GM19438 (cell line): ENCODE measurements around the gene COX6B2.
"Not testable (repeated sequence)": the region's sequence is repeated elsewhere in the genome, so short reads cannot be mapped to it uniquely, and the experiment has no call there.

Experiments
- ATAC-seq: cut with Tn5 transposase; IDR thresholded peaks from one replicate; pipeline ENCODE4 v1.9.1; 2021; ENCODE audit warnings: low read depth; ENCODE audit not compliant: unreplicated experiment

Gene COX6B2

GRCh38 chr19:55345101-55345817 lies 9.3 kb downstream of the COX6B2 start:
- ATAC-seq = no peak

GRCh38 chr19:55344444-55344843 lies 10.1 kb downstream of the COX6B2 start:
- no peak for ATAC-seq

- no peak for ATAC-seq
These were observed 12.7 kb downstream of the COX6B2 start for GRCh38 chr19:55341595-55342531.

GRCh38 chr19:55341171-55341588 lies 13.3 kb downstream of the COX6B2 start:
- ATAC-seq = no peak

DNA sequence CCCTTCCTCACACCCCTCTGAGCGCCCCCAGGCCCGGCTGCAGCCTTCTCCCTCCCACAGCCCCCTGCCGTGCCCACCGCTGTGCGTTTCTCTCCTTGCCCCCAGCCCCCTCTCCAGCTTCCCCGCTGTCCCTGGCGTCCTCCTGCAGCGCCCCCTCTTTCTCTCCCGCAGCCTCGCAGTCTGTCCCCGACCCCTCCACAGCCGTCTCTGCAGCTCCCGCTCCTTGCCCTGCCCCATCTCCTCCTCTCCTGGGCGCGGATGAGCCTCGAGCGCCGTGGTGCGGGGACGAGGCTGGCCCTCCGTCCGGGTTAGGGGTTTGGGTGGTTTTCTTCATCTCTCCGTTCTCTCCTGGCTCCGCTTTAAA lies 13.8 kb downstream of the COX6B2 start:
- no peak for ATAC-seq

DNA sequence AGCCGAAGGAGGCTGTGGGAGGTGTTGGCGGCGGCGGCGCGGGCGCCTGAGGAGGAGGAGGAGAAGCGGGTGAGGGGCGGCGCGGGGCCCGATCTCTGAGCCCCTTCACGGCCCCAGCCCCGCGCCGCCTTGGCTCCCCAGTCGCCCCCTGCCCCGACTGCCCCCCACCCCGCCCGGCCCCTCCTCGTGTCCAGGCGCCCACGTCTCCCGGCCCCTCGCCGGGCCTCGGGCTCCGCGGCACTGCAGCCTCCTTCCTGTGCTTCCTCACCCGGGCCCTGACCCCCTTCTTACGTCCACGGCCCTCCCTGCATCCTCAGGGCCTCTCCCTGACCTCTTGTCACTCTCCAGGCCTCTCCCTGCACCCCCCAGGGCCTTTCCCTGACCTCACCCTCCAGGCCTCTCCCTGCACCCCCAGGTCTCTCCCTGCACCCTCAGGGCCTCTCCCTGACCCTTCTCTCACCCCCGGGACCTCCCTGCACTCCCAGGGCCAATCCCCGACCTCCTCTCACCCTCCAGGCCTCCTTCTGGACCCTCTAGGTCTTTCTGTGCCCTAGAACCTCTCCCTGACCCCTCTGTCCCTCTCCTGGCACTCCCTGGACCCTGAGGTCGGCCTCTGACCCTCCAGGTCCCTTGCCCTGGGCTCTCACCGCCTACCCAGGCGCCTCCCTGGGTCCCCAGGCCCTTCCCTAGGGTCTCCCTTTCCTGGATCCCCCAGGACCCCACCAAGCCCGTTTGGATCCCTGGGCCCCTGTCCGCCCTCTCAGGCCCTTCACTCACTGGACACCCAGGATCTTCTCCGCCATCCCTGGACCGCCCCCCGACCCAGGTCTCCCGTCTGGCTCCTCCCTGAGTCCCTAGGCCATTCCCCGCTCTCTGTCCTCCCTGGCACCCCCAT lies 14.4 kb downstream of the COX6B2 start:
- no peak for ATAC-seq

DNA sequence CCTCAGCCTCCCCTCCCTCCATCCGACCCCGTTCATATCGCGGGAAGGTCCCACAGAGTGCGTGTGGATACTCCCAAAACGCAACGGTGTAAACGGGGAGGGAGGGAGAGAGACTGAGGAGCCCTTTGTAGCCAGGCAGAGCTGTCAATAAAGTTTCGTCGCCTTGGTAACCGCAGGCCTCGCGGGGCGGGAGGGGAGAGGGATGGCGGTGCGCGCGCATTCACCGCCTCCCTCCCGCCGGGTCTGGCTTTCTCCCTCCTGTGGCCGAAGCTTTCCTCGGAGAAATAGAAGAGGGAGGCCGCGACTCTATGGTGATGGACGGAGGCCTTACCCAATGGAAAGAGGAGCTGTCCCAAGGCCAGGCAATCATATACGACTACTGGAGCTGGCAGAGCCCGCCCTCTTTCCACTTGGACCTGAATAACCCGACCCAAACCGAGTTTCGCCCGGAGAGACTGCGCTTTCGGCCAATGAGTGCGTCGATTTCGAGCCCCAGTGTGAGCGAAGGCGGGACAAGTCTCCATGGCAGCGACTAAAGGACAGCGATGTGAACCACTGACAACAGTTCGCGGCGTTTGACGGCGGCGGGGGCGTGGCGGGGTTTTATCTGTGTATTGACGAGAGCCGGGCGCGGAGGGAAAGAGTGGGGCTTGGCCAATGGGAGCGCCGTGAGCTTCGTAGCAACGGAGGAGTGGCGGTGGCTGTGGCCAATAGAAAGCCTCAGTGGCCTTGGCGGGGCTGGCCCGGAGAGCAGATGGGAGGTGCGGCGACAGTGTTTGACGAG lies 15.2 kb downstream of the COX6B2 start, which contains the start of gene KMT5C:
TSS of gene KMT5C (plus strand) at position 772 of the 784 bp plus-strand sequence. CDS start 2,061 bp downstream, outside the sequence.
- peak; percentile 82 for ATAC-seq

DNA sequence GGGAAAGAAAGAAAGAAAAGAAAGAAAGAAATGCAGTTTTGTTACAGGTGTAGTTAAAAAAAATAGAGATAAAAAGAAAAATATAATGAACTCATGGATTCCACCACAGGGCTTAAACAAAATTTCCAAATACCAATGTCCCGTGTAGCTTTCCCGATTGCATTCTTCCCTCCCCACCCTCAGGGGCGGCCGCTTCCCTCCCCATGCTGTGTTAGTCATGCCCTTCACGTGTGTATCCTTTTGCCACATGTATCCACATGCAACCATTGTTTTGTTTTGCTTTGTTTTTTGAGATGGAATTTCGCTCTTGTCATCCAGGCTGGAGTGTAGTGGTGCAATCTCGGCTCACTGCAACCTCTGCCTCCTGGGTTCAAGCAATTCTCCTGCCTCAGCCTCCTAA lies 18.4 kb downstream of the COX6B2 start:
- no peak for ATAC-seq

GRCh38 chr19:55333870-55334269 lies 20.6 kb downstream of the COX6B2 start:
- ATAC-seq = no peak

DNA sequence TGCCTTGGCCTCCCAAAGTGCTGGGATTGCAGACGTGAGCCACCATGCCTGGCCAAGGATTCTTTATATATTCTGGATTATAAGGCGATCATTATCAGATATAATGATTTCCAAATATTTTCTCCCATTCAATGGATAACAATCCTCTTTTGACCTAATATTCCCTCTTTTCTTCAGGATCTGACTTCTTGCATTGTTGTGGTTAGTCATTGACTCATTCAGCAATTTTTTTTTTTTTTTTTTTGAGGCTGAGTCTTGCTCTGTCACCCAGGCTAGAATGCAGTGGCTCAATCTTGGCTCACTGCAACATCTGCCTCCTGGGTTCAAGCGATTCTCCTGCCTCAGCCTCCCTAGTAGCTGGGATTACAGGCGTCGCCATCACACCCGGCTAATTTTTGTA lies 24.7 kb downstream of the COX6B2 start:
- ATAC-seq = not testable (repeated sequence)

- not testable (repeated sequence) for ATAC-seq
These were observed 25.7 kb downstream of the COX6B2 start for GRCh38 chr19:55328774-55329318.

DNA sequence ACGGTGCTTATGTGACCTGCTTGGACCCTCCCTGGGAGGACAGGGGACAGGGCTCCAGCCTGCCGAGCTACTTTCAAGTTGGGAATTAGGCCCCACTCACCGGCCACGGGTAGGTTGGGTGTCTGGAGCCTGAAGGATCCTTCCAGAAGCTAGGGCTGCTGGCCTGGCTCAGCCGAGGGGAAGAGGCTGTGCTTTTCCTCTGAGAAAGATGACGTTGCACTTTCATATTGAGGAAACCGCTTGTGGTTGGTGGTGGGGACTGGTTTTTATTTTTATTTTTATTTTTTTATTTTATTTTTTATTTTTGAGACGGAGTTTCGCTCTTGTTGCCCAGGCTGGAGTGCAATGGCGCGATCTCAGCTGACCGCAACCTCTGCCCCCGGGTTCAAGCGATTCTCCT lies 29.3 kb downstream of the COX6B2 start, which contains the start of gene TMEM150B:
TSS of gene TMEM150B (minus strand) at position 170 of the 400 bp plus-strand sequence. CDS start 4,305 bp downstream, outside the sequence.
- no peak for ATAC-seq

- no peak for ATAC-seq
These were observed 29.9 kb downstream of the COX6B2 start for GRCh38 chr19:55324662-55325061.

DNA sequence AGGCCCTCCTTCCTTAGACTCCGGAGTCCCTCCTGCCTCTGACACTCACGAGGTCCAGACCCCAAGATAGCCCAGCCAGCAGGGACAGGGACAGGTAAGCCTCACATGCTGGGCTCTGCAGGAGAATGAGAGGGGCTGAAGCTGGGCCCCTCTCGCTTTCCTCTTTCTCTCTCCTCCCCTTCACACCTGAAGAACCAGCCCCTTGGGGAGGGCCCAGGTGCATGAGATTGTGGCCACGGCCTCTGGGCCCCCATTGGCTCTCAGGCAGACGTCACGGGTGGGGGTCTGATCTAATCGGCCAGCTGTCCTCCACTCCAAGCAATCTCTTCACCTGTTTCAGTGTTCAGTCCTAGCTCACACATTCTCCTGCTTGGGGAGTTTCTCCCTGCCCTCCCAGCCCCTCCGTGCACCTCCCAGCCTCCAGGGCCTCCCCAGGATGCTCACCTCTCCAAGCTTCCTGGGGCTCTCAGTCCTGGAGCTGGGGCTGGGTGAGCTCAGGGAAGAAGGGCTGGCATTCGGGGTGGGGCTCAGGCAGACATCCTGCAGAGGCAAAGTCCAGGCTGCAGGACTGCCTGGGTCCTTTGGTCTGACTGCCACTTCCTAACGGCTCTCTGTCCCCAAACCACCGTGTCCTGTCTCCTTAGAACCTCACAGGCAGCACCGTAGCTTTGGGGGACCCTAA lies 32.2 kb downstream of the COX6B2 start:
- ATAC-seq = no peak

DNA sequence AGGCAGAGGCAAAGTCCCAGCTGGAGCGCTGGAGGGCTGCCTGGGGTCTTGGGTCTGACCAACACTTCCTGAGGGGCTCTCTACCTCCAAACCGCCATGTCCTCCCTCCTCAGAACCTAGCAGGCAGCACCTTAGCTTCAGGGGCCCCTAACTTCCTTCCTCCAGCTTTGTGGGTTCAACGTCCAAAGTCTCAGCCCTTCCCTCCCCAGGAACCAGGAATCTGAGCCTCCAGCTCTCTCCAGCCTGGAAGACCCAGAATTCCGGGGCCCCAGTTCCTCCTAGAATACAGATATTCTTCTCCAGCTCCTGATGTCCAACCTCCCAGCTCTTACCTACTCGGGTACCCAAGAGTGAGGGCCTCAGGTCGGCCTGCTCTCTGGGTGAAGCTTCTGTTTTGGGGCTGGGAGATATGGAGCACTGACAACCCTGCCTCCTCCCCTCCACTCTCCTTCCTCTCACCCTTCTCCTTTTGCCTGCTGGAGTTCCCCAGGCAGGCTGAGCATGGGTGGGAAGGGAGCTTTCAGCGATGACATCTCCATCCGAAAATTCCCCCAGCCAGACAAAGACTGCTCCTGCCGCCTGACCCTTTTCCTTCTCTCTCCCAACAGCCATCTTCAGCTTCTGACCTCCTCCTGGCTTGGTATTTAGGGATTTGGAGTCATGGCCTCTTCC lies 32.9 kb downstream of the COX6B2 start:
- ATAC-seq = no peak

- no peak for ATAC-seq
These were observed 33.6 kb downstream of the COX6B2 start for GRCh38 chr19:55320844-55321419.

GRCh38 chr19:55319785-55320184 lies 34.7 kb downstream of the COX6B2 start:
- no peak for ATAC-seq

GRCh38 chr19:55316646-55317045 lies 37.9 kb downstream of the COX6B2 start:
- no peak for ATAC-seq
